Fibroblast of peridontal ligament (primary cell): ENCODE results near the gene ENKUR.

Experiments
- DNase-seq: peaks from one replicate; pipeline ENCODE4 v3.0.0-alpha.2; 2010; ENCODE audit errors: extremely low read depth

Gene ENKUR, protein sequence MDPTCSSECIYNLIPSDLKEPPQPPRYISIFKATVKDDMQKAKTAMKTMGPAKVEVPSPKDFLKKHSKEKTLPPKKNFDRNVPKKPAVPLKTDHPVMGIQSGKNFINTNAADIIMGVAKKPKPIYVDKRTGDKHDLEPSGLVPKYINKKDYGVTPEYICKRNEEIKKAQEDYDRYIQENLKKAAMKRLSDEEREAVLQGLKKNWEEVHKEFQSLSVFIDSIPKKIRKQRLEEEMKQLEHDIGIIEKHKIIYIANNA

DNA sequence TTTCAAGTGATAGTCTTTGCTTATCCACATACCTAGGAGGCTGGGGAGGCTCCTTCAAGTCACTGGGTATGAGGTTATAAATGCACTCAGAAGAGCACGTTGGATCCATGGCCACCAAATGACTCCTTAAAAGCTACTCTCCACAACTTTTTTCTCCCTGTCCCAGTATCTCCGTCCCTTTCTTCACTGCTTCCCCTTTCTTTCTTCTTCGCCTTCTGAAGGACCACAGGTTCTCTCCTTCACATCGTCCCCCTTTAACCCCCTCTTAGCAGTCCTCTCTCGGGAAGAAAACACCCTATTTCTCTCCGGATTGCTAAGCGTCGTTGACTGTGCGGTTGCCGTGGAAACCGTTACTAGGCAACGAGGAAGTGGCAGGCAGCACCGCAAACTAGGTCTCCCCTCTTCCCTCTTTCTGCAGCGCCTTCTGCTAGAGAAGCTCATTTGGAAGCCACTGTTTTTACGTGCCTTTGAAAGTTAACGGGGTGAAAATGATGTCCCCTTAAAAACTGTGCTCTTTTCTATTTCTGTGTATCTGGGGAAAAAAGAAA is at the start of gene ENKUR:
Gene ENKUR, minus strand, starts transcription at position 331 of the 548 bp plus-strand sequence. Its CDS starts 222 bp downstream, at position 109.
- peak; percentile 93 for DNase-seq

DNA sequence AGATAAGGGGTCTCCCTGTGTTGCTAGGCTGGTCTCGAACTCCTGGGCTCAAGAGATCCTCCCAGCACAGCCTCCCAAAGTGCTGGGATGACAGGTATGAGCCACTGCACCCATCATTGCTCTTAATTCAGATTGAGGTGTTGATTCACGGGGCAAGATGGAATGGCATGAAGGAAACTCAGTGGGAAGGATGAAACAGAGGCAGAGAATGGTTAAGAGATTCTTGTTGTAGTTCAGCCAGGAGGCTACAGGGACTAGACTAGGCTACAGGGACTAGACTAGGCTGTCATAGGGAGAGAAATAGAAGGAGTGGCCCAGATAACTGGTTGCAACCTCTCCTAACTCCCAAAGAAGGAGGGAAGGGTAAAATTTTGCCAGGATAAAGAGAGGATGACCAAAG is 48.4 kb upstream of the ENKUR start:
- DNase-seq: no peak

DNA sequence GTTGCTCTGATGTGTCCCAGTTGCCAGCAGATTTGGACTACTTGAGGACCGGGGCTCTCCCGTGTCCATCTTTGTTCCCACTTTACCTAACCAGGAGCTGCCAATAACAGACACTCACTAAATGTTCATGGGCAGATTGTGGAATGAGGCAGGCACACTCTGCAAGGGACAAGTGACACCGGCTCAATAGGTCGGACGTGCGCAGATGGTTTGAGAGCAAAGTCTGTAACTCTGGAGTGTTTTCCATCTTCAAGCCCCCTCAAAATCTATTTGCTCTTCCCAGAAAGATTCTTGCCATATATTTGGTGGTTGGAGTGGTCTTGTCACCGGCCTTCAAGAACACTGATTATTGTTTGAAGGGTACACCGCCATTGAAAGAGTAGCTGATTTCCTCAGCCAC is 47.7 kb upstream of the ENKUR start:
- no peak for DNase-seq

DNA sequence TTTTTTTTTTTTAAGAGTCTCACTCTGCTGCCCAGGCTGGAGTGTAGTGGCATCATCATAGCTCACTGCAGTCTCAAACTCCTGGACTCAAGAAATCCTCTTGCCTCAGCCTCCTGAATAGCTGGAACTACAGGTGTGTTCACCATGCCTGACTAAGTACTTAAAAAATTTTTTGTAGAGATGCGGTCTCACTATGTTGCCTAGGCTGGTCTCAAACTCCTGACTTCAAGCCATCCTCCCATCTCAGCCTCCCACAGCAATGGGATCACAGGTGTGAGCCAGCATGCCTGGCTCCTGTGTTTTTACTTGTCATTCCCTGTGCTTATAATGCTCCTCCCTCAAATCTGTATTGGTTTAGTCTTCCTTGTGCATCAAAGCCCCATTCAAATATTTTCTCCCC is 47.2 kb upstream of the ENKUR start:
- no peak for DNase-seq

DNA sequence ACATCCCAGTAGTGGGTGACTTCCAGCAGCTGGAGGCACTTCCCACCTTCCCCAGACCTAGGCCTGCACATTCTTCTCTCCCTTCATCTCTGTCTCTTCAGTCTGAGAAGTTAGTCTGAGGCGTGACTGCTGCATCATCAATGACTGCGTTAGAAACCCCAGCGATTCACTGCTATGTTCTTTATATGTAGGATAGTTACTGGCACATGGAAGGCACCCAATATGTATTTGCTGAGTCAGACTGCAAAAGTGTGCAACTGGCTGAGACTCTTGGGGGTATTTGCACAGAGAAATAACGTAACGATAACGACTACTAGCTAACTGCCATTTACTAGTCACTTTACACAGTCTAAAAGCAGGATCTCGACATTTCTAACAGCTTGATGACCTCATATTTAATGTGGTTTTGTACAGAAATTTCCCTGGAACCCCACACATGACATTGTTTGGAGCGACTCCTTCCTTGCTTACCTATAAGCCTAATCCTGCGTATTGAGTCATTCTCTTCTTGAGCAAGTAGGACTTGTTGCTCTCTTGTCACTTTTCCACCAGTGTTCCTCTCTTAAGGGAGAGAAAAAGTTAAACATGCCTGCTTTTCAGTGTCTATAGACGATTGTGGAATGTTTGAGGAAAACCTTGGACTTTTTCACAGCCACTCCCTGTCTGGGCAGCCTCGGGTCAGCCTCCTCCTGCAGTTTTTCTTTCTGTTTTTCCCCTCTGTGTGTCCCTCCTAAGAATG is 45.9 kb upstream of the ENKUR start:
- DNase-seq: peak; percentile 18

DNA sequence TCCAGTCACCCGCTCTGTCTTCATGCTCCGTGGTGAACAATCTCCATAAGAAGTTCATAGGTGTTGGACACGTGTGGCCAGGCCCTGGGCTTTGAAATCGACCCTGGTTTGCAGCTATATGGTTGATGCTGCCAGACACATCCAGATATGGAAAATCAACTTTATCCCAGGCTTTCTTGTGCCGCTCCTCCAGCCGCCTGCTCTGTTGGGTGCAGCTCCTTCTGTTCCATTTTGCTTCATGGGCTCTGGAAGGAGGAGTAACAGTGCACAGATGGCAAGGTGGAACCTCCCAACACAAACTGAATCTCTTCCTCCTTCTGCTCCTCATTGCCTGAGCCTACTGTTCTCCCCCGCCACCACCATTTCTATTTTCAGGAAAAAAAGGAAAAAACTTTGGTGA is 45.2 kb upstream of the ENKUR start:
- DNase-seq: no peak

DNA sequence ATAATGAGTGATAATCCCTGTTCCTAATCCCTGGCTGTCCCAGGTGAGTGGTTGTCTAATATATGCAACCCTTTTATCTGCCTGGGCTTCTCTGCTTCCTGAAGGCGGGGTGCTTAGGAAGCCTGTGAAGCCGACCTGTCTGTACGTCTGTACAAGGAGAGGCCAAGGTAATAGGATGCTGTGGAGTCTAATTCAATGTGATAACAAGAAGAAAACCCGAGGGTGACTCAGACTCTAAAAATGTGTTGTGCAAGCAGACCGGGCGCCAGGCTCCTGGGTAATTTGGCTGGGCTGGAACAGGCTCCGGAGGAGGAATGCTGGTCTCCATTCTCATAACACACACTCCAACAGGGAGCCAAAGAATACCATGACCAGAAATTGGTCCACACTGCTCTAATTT is 44.0 kb upstream of the ENKUR start:
- peak; percentile 93 for DNase-seq

DNA sequence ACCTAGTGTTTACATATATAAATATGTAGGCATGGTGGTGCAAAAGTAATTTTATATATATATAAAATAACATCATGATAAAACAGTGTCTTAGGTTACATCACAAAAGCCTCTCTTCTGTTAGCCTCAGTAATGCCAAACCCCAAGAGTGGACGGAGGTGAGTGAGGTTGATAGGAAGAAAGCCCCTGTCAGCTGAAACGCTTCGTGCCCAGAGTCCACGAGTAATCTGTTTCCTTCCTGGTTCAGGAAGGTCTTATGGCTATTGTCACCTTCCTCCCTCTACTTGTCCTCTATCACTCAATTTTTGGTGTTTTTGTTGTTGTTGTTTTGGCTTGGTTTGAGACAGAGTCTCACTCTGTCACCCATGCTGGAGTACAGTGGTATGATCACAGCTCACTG is 41.9 kb upstream of the ENKUR start:
- DNase-seq: no peak

DNA sequence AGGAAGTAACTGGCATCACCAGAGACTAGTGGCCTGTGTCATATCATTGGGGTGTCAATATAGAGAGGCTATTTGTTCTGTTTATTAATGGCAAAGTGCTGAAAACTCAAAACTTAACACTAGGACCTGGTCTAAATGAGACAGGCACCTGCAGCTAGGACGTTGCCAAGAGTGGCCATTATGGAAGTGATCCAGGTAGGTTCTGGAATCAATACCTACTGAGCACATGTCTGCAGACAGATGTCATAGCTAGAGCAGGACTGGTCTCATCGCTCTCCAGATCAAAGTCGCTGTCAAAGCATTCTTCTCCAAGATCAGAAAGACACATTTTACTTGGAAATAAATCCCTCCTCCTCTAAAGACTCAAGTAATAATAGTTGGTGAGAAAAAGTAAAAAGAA is 40.8 kb upstream of the ENKUR start:
- no peak for DNase-seq

DNA sequence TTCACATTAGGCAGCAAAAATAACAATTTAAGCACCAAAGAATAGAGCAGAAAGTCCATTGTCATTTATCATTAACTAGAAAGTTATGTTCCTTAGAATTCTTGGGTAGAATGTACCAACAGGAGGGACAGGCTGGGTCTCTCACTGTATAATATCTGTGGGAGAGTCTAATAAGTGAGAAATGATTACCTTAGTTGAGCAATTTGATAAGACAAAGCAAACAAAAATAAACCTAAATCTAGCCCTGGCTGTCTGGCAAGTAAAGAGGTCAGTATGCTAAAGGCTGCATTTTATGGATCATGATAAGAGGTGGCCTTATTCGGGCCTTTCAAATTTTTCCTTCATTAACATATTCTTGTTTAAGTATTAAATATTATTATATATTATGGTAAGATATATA is 36.1 kb upstream of the ENKUR start:
- DNase-seq: no peak

DNA sequence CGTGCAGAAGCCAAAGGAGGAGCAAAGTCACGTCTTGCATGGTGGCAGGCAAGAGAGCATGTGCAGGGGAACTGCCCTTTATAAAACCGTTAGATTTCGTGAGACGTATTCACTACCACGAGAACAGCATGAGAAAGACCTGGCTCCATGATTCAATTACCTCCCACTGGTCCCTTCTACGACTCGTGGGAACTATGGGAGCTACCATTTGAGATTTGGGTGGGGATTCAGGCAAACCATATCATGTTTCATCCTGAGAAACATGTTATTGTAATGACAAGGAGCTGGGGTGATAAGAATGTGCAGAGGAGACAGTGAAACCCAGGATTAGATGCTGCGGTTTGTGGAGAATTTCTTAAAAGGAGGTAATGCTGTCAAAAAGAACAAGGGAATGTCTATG is 34.4 kb upstream of the ENKUR start:
- no peak for DNase-seq

DNA sequence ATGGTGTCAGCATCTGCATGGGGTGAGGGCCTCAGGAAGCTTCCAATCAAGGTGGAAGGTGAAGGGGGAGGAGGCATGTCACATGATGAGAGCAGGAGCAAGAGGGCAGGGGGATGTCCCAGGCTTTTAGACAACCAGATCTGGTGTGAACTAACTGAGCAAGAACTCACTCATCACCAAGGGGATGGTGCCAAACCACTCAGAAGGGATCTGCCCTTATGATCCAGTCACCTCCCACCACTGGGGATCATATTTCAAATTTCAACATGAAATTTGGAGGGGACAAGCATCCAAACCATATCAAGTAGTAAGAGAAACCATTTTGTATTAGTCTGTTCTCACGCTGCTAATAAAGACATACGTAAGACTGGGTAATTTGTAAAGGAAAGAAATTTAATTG is 34.0 kb upstream of the ENKUR start:
- peak; percentile 60 for DNase-seq

DNA sequence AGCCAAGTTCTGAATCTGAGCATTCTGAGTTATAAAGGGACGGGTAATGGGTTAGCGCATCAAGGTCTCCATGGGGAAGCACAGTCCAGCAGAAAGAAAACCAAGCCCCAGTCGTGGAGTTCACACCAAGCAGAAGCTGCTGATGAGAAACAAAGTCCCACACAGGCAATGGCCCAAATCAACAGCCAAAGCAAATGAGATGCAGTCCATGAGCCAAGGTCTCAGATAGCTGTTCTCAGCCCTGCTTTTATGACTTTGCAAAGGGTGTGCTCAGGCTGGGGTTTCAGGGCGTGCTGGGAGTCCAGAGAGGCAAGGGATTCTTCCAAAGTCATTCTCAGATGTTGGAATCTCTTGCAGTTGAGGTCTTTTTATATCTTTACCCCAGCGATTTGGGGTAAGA is 32.5 kb upstream of the ENKUR start:
- DNase-seq: peak; percentile 12

DNA sequence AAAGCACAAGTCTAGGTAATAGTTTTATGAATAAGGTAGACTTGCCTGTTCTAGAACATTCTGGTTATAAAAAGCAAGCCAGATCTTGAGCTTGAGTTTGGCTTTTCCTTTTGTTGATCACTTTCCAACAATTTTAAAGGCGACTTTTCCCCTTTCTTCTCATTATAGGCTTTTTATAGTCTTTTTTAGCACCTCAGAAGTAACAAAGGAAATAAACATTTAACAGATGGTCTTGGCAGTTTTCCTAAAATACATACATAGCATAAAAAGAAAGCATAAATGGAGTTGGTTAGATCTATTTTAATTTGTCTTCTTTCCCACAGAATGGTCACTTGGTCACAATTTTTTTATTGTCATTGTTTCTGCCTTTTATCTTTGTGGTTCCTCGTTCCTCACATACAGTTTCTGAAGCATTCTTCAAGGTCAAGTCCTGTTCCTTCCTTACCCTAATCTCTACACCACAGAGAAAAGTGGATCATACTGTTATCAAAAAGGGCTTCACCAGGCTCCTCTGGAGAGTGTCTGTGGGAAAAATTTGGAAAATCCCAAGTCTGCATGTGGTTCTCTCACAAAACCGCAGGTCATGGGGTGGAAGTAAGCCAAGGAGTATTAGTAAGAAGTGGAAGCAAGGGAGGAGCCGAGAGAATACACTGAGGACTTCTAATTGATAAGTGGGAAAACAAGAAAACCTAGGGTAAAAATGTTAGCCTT is 31.8 kb upstream of the ENKUR start:
- DNase-seq: peak; percentile 95

DNA sequence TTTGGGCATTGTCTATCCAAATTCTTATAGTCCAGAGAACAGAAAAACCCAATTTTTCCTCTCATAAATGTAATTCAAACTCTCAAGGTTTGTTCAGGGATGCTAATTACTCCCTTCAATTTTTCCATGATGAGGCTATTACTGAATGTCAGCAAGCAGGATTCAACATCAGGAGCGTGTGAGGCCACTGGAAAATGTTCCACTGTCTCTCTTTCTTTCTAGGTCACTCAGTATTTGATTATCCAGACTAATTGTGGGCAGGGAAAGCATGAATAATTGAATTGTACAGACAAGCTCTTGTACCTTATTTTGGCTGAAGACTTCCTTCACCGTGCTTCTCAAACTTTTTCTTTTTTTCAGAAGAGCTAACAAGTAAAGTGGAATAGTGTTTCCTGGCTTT is 31.1 kb upstream of the ENKUR start:
- DNase-seq: no peak

DNA sequence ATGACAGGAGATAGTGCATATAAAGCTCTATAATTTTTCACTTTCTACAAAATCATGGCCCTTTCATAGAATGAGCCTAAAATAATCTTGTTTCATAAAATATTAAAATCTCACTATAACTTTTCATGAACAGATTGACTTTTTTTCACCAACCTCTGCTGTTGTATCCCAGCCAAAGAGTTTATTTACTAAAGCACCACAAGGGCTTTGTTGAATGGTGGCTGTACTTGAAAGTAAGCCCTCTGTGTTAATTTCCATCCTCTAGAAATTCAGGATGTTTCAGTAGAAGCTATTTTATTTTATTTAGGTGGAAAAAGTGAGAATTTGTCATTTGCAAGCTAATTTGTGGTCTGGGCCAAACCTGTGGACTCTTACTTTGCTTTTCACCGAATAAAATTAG is 30.7 kb upstream of the ENKUR start:
- no peak for DNase-seq

DNA sequence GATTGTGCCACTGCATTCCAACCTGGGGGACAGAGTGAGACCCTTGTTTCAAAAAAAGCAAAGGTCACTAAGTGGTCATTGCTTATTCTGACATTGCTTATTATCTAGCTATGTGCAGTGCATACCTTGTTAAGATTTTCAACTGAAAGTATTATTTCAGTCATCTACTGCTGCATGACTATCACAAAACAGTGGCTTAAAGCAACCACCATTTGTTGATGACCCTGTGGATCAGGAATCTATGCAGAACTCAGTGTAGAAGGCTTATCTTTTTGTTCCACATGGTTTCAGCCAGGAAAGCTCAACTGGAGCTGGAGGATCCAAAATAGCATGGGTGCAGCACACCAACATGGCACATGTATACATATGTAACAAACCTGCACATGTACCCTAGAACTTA is 23.6 kb upstream of the ENKUR start:
- DNase-seq: no peak

DNA sequence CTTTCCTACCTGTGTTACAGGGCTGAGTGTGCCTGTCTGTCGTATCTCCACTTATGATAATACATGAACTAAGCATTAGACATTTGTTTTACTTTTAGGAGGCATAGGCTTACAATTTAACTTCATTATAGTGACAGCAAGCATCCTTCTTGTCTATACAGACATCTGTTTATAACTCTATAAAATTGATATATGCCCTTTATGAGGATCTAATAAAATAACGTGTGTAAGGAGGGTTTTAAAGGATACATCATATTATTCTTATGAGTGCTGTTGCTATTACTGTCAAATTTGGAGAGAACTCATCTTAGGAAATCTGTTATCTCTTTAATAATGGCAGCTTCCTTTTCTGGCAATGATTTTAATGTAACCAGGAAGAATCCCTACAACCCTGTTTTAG is 22.4 kb upstream of the ENKUR start:
- no peak for DNase-seq

DNA sequence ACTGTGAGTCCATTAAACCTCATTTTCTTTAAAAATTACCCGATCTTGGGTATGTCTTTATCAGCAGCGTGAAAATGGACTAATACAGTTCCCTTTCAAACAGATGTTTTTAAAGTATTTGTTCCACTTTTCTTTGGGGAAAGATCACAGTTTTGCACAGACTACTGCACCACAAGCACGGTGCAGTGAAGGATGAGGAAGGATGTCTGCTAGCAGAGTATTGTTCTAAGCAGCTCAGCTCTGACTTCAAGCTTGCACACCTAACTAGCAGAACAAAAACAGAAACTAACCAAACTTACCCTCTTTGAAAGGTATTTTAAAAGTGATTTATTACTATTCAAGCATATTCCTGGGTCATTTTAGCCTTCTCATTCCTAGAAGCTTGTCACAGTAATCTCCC is 20.4 kb upstream of the ENKUR start:
- DNase-seq: no peak

DNA sequence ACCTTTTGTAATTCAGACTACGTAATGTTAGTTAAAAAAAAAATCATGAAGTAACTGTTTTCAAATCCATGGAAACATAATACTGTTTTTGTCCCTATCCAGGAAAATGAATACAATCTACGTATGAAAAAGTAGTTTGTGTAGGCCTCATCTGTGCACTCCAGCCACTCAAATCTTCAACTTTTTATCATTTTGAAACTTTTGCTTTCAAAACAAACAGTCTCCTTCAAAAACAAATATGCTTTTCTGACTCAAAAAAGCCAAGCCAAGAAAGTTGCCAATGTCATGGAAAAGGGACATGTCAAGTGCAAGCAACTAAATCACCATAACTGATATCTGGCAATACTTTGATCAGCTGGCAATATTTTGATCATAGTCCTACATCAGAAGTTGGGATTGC is 13.6 kb upstream of the ENKUR start:
- DNase-seq: no peak

DNA sequence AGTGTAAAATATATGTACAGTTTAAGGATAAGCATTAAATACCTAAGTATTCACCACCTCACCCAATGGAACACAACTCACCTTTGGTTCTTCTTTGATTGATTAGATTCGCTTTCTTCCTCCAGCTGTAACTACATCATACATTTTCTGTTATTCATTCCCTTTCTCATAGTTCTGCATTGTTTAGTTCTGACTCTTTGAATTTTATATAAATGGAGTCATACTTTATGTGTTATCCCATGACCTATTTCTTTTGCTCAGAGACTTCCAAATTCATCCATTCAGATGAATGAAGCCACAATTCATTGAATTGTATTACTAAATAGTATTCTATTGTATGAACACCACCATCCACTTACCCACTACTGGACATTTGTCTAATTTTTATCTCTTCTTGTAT is 12.8 kb upstream of the ENKUR start:
- peak; percentile 35 for DNase-seq

DNA sequence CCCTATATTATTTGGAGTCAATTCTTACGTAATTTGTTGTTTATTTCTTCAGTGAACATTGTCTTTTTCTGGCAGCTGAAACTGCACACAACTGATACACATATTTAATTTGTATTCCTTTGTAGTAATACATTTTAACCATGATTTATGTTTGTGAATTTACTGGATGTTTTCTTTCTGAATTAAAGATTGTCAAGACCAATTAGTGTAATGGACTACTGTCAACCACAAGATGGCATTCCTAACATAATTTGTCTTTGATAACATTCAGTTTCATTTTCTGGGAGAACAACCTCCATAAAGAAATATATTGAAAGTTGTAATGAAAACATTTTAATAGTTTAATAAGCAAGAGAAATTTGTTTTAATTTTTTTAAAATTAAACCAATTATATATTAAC is 10.5 kb upstream of the ENKUR start:
- DNase-seq: peak; percentile 55

DNA sequence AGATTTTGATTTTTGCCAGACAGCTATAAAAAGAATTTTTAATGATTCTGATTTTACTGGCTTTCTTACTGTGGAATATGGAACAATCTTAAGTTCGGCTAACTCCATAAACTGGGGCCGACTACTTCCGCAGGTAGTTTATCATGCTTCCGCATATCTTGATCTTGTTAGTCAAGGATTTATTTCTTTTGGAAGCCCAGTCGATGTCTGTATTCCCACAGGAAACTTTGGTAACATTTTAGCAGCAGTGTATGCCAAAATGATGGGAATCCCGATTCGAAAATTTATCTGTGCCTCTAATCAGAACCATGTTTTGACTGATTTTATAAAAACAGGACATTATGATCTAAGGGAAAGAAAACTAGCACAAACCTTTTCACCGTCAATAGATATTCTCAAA is 8.6 kb upstream of the ENKUR start:
- no peak for DNase-seq
